Measurements from ENCODE around the gene PODN.

- TF ChIP-seq FOXM1 (IDR thresholded peaks at IDR 0.05; ENCODE audit: borderline replicate concordance) (no peak), ELF4 (IDR thresholded peaks at IDR 0.05) (no peak), FOXK2 (IDR thresholded peaks at IDR 0.05) (no peak), TARDBP (IDR thresholded peaks at IDR 0.05) (no peak), SP1 (IDR thresholded peaks at IDR 0.05) (no peak), SUZ12 (IDR thresholded peaks at IDR 0.05) (no peak), LEF1 (IDR thresholded peaks at IDR 0.05; ENCODE audit: borderline replicate concordance) (no peak), HDGF (IDR thresholded peaks at IDR 0.05; ENCODE audit: borderline replicate concordance) (no peak), BHLHE40 (IDR thresholded peaks at IDR 0.05; ENCODE audit: borderline replicate concordance) (no peak), ZNF384 (IDR thresholded peaks at IDR 0.05) (no peak), FOXA1 (IDR thresholded peaks at IDR 0.05) (no peak), NFRKB (IDR thresholded peaks at IDR 0.05) (no peak), ARNT (IDR thresholded peaks at IDR 0.05) (no peak)
- TF ChIP-seq, protein P1, sequence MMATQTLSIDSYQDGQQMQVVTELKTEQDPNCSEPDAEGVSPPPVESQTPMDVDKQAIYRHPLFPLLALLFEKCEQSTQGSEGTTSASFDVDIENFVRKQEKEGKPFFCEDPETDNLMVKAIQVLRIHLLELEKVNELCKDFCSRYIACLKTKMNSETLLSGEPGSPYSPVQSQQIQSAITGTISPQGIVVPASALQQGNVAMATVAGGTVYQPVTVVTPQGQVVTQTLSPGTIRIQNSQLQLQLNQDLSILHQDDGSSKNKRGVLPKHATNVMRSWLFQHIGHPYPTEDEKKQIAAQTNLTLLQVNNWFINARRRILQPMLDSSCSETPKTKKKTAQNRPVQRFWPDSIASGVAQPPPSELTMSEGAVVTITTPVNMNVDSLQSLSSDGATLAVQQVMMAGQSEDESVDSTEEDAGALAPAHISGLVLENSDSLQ (IDR thresholded peaks at IDR 0.05), result no peak
Observed at GRCh38 chr1:53128401-53128800, 66.4 kb downstream of the PODN start.
